Liver (tissue), 9 donors: Measurements from ENCODE around the gene PON3. TPM values are rescaled to one million over a fixed set of nuclear protein-coding genes. Genes with fewer than 3 reads are reported as not detected.

Source experiments
- DNase-seq: peaks from one replicate; pipeline ENCODE4 v3.0.0-alpha.2; 2017; ENCODE audit warnings: low spot score
- H3K27ac ChIP-seq, 2 donors: one replicate each; pipeline ENCODE4 v1.7.0; 2013; ENCODE audit warnings: inconsistent platforms in 2 of 2, low read length in 2 of 2, control low read depth in 1 of 2, low read depth in 1 of 2, mild to moderate bottlenecking in 1 of 2
- H3K27me3 ChIP-seq, 4 donors: one replicate each; pipeline versions ENCODE4 v1.6.1 to v1.7.0; 2013; ENCODE audit warnings: low read length in 3 of 4, inconsistent platforms in 1 of 4, mild to moderate bottlenecking in 1 of 4, moderate library complexity in 1 of 4; ENCODE audit not compliant: control insufficient read depth in 4 of 4, insufficient read depth in 4 of 4
- H3K36me3 ChIP-seq, 4 donors: one replicate each; pipeline versions ENCODE4 v1.6.1 to v1.7.0; 2013; ENCODE audit warnings: low read length in 3 of 4, mild to moderate bottlenecking in 3 of 4, low read depth in 1 of 4, moderate library complexity in 1 of 4; ENCODE audit not compliant: control insufficient read depth in 4 of 4, insufficient read depth in 3 of 4
- H3K4me1 ChIP-seq, 4 donors: one replicate each; pipeline versions ENCODE4 v1.6.1 to v1.7.0; 2013; ENCODE audit warnings: low read length in 3 of 4, mild to moderate bottlenecking in 3 of 4, moderate library complexity in 1 of 4; ENCODE audit not compliant: control insufficient read depth in 4 of 4, insufficient read depth in 4 of 4
- H3K4me3 ChIP-seq, 3 donors: one replicate each; pipeline versions ENCODE4 v1.6.1 to v1.7.0; 2013; ENCODE audit warnings: low read length in 3 of 3, control low read depth in 1 of 3, low read depth in 1 of 3, mild to moderate bottlenecking in 1 of 3
- H3K9ac ChIP-seq, 2 donors: one replicate each; pipeline ENCODE4 v1.7.0; 2013; ENCODE audit warnings: low read length in 2 of 2, mild to moderate bottlenecking in 2 of 2, moderate library complexity in 2 of 2, control low read depth in 1 of 2, low read depth in 1 of 2
- H3K9me3 ChIP-seq, 4 donors: one replicate each; pipeline versions ENCODE4 v1.6.1 to v1.7.0; 2013; ENCODE audit warnings: low read length in 3 of 4; ENCODE audit not compliant: control insufficient read depth in 4 of 4
- FOXA1 ChIP-seq: IDR thresholded peaks from 2 replicates; pipeline ENCODE4 v1.6.1; 2016; ENCODE audit warnings: antibody characterized with exemption
- FOXA2 ChIP-seq: IDR thresholded peaks from 2 replicates; pipeline ENCODE4 v1.6.1; 2016; ENCODE audit warnings: antibody characterized with exemption
- GABPA ChIP-seq, 2 donors: IDR thresholded peaks in 1 of 2; conservative IDR thresholded peaks in 1 of 2; 2 replicates each; pipeline ENCODE4 v1.6.1; 2016; ENCODE audit warnings: antibody characterized with exemption in 2 of 2, mild to moderate bottlenecking in 1 of 2, moderate library complexity in 1 of 2
- HNF4A ChIP-seq, 2 donors: conservative IDR thresholded peaks; 2 replicates each; pipeline ENCODE4 v1.6.1; 2016; ENCODE audit warnings: antibody characterized with exemption in 2 of 2, mild to moderate bottlenecking in 2 of 2
- HNF4G ChIP-seq: IDR thresholded peaks from 2 replicates; pipeline ENCODE4 v1.6.1; 2016; ENCODE audit warnings: antibody characterized with exemption
- JUND ChIP-seq, 2 donors: IDR thresholded peaks; 2 replicates each; pipeline ENCODE4 v1.6.1; 2016; ENCODE audit warnings: antibody characterized with exemption in 2 of 2
- NR2F2 ChIP-seq: IDR thresholded peaks from 2 replicates; pipeline ENCODE4 v1.6.1; 2016; ENCODE audit warnings: antibody characterized with exemption
- RAD21 ChIP-seq, 2 donors: IDR thresholded peaks; 2 replicates each; pipeline ENCODE4 v1.6.1; 2016; ENCODE audit warnings: antibody characterized with exemption in 2 of 2, mild to moderate bottlenecking in 2 of 2
- RXRA ChIP-seq, 2 donors: IDR thresholded peaks; 2 replicates each; pipeline ENCODE4 v1.6.1; 2017 to 2018; ENCODE audit warnings: antibody characterized with exemption in 2 of 2, mild to moderate bottlenecking in 1 of 2
- SP1 ChIP-seq: IDR thresholded peaks from 2 replicates; pipeline ENCODE4 v1.6.1; 2018; ENCODE audit warnings: antibody characterized with exemption, mild to moderate bottlenecking
- TAF1 ChIP-seq: conservative IDR thresholded peaks from 2 replicates; pipeline ENCODE4 v1.6.1; 2016; ENCODE audit warnings: antibody characterized with exemption, mild to moderate bottlenecking
- YY1 ChIP-seq: IDR thresholded peaks from 2 replicates; pipeline ENCODE4 v1.6.1; 2016; ENCODE audit warnings: antibody characterized with exemption, mild to moderate bottlenecking
- WGBS: extraction: QIAGEN DNeasy Blood & Tissue Kit; methylation state at CpG from one replicate; pipeline ENCODE4 v1.1.7; 2013; 5-methylcytosine and 5-hydroxymethylcytosine counted together
- polyA plus RNA-seq, 2 donors: library from polyadenylated mRNA; stranded (reverse) in 1 of 2; unstranded in 1 of 2; fragments of 200-250 nt in 1 of 2; fragments of >200 nt in 1 of 2; fragmentation: Nextera tagmentation in 1 of 2; extraction: Ambion mirVana in 1 of 2; gene quantifications; one replicate each; pipeline versions ENCODE4 v1.2.1 to v1.2.3, GENCODE V29; 2013 to 2015
- total RNA-seq, 2 donors: library from RNA; depleted of rRNA; stranded (reverse); fragments of >200 nt; gene quantifications; one replicate each; pipeline ENCODE4 v1.2.3, GENCODE V29; 2014
- TF ChIP-seq, protein P1 (sequence below): fragments of 150-350 bp; IDR thresholded peaks from 2 replicates; pipeline ENCODE4 v1.5.1; 2017; ENCODE audit warnings: improper control_type of control experiment, low read depth, low read length; ENCODE audit not compliant: missing input control
- TF ChIP-seq, protein P2 (sequence below): IDR thresholded peaks from 2 replicates; pipeline ENCODE4 v1.6.1; 2016; ENCODE audit warnings: antibody characterized with exemption
- TF ChIP-seq, protein P3 (sequence below): IDR thresholded peaks from 2 replicates; pipeline ENCODE4 v1.6.1; 2016; ENCODE audit warnings: antibody characterized with exemption
- donor health status: healthy.
- donor health status: healthy.
- donor health status: healthy.
- donor health status: healthy.
- donor health status: healthy.

PON3 gene
- total and polyA plus RNA-seq, 4 donors = 60.0 to 476 (median 247) TPM

DNA sequence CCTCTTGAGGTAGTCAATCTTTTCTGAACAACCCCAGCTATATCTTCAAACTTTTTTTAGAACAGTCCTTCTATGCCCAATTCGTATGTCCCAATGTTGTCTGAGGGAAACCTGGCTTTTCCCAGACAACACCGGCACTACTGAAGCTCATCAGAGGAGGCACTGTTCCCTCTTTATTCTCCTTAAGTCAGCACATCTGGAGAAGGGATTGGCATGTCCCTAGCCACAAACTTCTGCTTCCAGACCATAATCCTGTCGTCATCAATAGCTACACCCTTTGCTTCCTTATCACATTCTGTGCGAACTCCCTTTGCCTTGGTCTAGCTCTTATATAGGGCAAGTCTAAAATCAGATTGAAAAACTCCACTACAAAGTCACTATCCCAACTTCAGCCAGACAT lies 22.9 kb downstream of the PON3 start:
- 90% methylated on average over 4 of the region's 4 CpGs for WGBS
- H3K27ac ChIP-seq = no peak overlapping the region
- H3K9me3 ChIP-seq = no peaks in the 10 kb centered on the region
- no peak for DNase-seq
- H3K36me3 ChIP-seq = peaks cover 6 to 26% (median 20%) of the 10 kb centered on the region in 4 donors
- H3K4me1 ChIP-seq = no peaks in the 10 kb centered on the region
- H3K9ac ChIP-seq = no peak overlapping the region
- TF ChIP-seq FOXA2 (no peak), TAF1 (no peak), NR2F2 (no peak), RAD21 (IDR thresholded peaks at IDR 0.05) (peak in 1 of 2 donors; percentile 41), RXRA (IDR thresholded peaks at IDR 0.05) (no peak), JUND (IDR thresholded peaks at IDR 0.05) (no peak), GABPA (IDR thresholded peaks at IDR 0.05 in 1 of 2, conservative IDR thresholded peaks at IDR 0.05 in 1 of 2) (no peak)
- TF ChIP-seq, protein P1, sequence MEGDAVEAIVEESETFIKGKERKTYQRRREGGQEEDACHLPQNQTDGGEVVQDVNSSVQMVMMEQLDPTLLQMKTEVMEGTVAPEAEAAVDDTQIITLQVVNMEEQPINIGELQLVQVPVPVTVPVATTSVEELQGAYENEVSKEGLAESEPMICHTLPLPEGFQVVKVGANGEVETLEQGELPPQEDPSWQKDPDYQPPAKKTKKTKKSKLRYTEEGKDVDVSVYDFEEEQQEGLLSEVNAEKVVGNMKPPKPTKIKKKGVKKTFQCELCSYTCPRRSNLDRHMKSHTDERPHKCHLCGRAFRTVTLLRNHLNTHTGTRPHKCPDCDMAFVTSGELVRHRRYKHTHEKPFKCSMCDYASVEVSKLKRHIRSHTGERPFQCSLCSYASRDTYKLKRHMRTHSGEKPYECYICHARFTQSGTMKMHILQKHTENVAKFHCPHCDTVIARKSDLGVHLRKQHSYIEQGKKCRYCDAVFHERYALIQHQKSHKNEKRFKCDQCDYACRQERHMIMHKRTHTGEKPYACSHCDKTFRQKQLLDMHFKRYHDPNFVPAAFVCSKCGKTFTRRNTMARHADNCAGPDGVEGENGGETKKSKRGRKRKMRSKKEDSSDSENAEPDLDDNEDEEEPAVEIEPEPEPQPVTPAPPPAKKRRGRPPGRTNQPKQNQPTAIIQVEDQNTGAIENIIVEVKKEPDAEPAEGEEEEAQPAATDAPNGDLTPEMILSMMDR = peak; percentile 16
- no peaks in the 10 kb centered on the region for H3K27me3 ChIP-seq
- H3K4me3 ChIP-seq = no peak overlapping the region

DNA sequence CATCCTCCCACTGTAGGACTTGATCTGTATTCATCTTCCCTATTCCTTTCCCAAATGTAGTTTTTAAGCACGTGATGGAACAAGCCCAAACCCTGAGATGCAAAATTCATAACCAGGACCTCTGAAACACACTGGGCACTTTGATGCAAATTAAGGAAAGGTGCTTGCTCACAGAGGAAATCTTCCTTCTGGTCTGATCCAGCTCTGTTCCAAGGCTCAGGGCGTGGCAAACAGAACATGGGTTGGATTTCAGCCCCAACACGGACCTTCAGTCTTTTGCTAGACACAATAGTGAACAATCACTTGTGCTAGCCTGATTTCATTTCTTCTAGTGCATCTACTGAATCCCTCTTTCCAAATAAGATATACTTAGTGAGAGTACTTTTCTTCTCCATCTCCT lies 27.9 kb downstream of the PON3 start:
- no peak overlapping the region for H3K27ac ChIP-seq
- WGBS = 94% methylated on average over 3 of the region's 3 CpGs
- no peaks in the 10 kb centered on the region for H3K9me3 ChIP-seq

DNA sequence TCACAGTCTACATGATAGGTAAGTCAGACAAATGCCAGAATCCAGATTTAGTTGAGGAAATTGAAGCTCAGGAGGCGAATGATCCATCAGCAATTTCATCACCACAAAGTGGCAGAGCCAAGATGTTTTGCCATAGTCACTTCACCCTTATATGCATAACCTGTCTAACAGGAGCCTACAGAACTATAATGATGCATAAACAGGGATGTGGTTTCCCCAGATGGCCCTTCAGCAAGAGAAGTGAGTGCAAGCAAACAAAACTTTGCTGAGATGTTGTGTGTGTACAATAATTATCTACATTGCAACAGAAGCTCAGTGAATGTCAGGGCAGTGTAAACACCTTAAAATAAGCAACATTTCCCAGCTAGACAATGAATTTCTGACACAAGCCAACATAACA lies 28.6 kb downstream of the PON3 start:
- Histone ChIP-seq H3K4me1 (no peaks in the 10 kb centered on the region), H3K36me3 (peaks cover 5 to 47% (median 22%) of the 10 kb centered on the region in 4 donors), H3K27ac (no peak overlapping the region), H3K9ac (no peak overlapping the region), H3K27me3 (no peaks in the 10 kb centered on the region), H3K9me3 (no peaks in the 10 kb centered on the region), H3K4me3 (no peak overlapping the region)
- no peak for TF ChIP-seq RXRA (IDR thresholded peaks at IDR 0.05)
- TF ChIP-seq, protein P1 = no peak
- TF ChIP-seq GABPA (IDR thresholded peaks at IDR 0.05 in 1 of 2, conservative IDR thresholded peaks at IDR 0.05 in 1 of 2) = no peak
- 92% methylated on average over 1 of the region's 1 CpG for WGBS
- no peak for DNase-seq

More for the DNA sequence above, 27.9 kb downstream of the PON3 start:
- Histone ChIP-seq H3K9ac (no peak overlapping the region), H3K27me3 (no peaks in the 10 kb centered on the region), H3K4me1 (no peaks in the 10 kb centered on the region), H3K4me3 (no peak overlapping the region), H3K36me3 (peaks cover 5 to 44% (median 21%) of the 10 kb centered on the region in 4 donors)
- TF ChIP-seq SP1 = no peak
- TF ChIP-seq TAF1 = no peak
- TF ChIP-seq NR2F2 = no peak
- TF ChIP-seq YY1 = no peak
- TF ChIP-seq HNF4G = no peak
- TF ChIP-seq, protein P2, sequence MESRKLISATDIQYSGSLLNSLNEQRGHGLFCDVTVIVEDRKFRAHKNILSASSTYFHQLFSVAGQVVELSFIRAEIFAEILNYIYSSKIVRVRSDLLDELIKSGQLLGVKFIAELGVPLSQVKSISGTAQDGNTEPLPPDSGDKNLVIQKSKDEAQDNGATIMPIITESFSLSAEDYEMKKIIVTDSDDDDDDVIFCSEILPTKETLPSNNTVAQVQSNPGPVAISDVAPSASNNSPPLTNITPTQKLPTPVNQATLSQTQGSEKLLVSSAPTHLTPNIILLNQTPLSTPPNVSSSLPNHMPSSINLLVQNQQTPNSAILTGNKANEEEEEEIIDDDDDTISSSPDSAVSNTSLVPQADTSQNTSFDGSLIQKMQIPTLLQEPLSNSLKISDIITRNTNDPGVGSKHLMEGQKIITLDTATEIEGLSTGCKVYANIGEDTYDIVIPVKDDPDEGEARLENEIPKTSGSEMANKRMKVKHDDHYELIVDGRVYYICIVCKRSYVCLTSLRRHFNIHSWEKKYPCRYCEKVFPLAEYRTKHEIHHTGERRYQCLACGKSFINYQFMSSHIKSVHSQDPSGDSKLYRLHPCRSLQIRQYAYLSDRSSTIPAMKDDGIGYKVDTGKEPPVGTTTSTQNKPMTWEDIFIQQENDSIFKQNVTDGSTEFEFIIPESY = no peak
- TF ChIP-seq FOXA2 = no peak
- TF ChIP-seq RXRA (IDR thresholded peaks at IDR 0.05) = no peak
- TF ChIP-seq JUND (IDR thresholded peaks at IDR 0.05) = no peak
- no peak for TF ChIP-seq FOXA1
- TF ChIP-seq, protein P3, sequence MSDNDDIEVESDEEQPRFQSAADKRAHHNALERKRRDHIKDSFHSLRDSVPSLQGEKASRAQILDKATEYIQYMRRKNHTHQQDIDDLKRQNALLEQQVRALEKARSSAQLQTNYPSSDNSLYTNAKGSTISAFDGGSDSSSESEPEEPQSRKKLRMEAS = no peak
- TF ChIP-seq HNF4A (conservative IDR thresholded peaks at IDR 0.05) = no peak
- no peak for DNase-seq
